SK-N-SH treated with all-trans-retinoic acid at 6 μM for 48 hours (cell line): ENCODE measurements around the gene PROC.
"Not testable (repeated sequence)": the region's sequence is repeated elsewhere in the genome, so short reads cannot be mapped to it uniquely, and the experiment has no call there.

ENCODE experiments used
- ATAC-seq: fragments of 200-7000 bp; cut with Tn5 transposase; 3 replicates; pipeline ENCODE4 v1.9.1; 2020; ENCODE audit warnings: mild to moderate bottlenecking, moderate library complexity
- ARNTL ChIP-seq: fragments of 450-650 bp; formaldehyde crosslinking; IDR thresholded peaks from 2 replicates; pipeline ENCODE4 v1.5.0; 2020; ENCODE audit warnings: low read depth, mild to moderate bottlenecking, moderate library complexity, borderline replicate concordance
- BACH2 ChIP-seq: fragments of 250-450 bp; sonication (Bioruptor Pico); IDR thresholded peaks from 2 replicates; pipeline ENCODE4 v1.9.0; 2021; ENCODE audit warnings: mild to moderate bottlenecking, borderline replicate concordance
- CREB5 ChIP-seq: fragments of 250-450 bp; sonication (Bioruptor Pico); IDR thresholded peaks from 2 replicates; pipeline ENCODE4 v1.5.1; 2020; ENCODE audit warnings: low read depth, mild to moderate bottlenecking, moderate library complexity
- CSRNP3 ChIP-seq: fragments of 250-450 bp; sonication (Bioruptor Pico); IDR thresholded peaks from 2 replicates; pipeline ENCODE4 v1.5.1; 2021; ENCODE audit warnings: mild to moderate bottlenecking, moderate library complexity
- ESRRG ChIP-seq: fragments of 250-450 bp; sonication (Bioruptor Pico); IDR thresholded peaks from 2 replicates; pipeline ENCODE4 v1.6.1; 2021; ENCODE audit warnings: mild to moderate bottlenecking
- PATZ1 ChIP-seq: fragments of 250-450 bp; sonication (Bioruptor Pico); IDR thresholded peaks from 2 replicates; pipeline ENCODE4 v1.8.0; 2020; ENCODE audit warnings: mild to moderate bottlenecking, moderate library complexity, borderline replicate concordance
- POU6F1 ChIP-seq: fragments of 250-450 bp; sonication (Bioruptor Pico); IDR thresholded peaks from 2 replicates; pipeline ENCODE4 v1.8.0; 2021; ENCODE audit warnings: low read depth, mild to moderate bottlenecking, moderate library complexity, borderline replicate concordance
- PPARA ChIP-seq: fragments of 250-450 bp; sonication (Bioruptor Pico); IDR thresholded peaks from 2 replicates; pipeline ENCODE4 v1.5.0; 2020; ENCODE audit warnings: mild to moderate bottlenecking, borderline replicate concordance
- TOX ChIP-seq: fragments of 250-450 bp; sonication (Bioruptor Pico); IDR thresholded peaks from 2 replicates; pipeline ENCODE4 v1.8.0; 2021; ENCODE audit warnings: mild to moderate bottlenecking, moderate library complexity, borderline replicate concordance
- TSHZ2 ChIP-seq: fragments of 250-450 bp; sonication (Bioruptor Pico); IDR thresholded peaks from 2 replicates; pipeline ENCODE4 v1.5.0; 2020; ENCODE audit warnings: mild to moderate bottlenecking, moderate library complexity
- ZC3H10 ChIP-seq: fragments of 250-450 bp; sonication (Bioruptor Pico); IDR thresholded peaks from 2 replicates; pipeline ENCODE4 v1.5.1; 2021; ENCODE audit warnings: mild to moderate bottlenecking, moderate library complexity
- ZFP3 ChIP-seq: fragments of 250-450 bp; sonication (Bioruptor Pico); IDR thresholded peaks from 2 replicates; pipeline ENCODE4 v1.5.0; 2020; ENCODE audit warnings: mild to moderate bottlenecking, moderate library complexity
- ZFP30 ChIP-seq: fragments of 450-650 bp; formaldehyde crosslinking; IDR thresholded peaks from 2 replicates; pipeline ENCODE4 v1.5.0; 2022; ENCODE audit warnings: mild to moderate bottlenecking, moderate library complexity
- ZNF565 ChIP-seq: fragments of 450-650 bp; formaldehyde crosslinking; conservative IDR thresholded peaks from 2 replicates; pipeline ENCODE4 v1.5.0; 2020; ENCODE audit warnings: low read depth, mild to moderate bottlenecking, moderate library complexity
- ZNF70 ChIP-seq: fragments of 450-650 bp; formaldehyde crosslinking; IDR thresholded peaks from 2 replicates; pipeline ENCODE4 v1.5.0; 2020; ENCODE audit warnings: mild to moderate bottlenecking, moderate library complexity
- ZNF8 ChIP-seq: fragments of 450-650 bp; formaldehyde crosslinking; IDR thresholded peaks from 2 replicates; pipeline ENCODE4 v1.5.0; 2020; ENCODE audit warnings: mild to moderate bottlenecking, moderate library complexity

The PROC gene

GRCh38 chr2:127451981-127452380, 33.8 kb downstream of the PROC start:
- TF ChIP-seq ARNTL (CRISPR knock-in tag) (no peak), ZFP30 (no peak), TOX (CRISPR knock-in tag) (no peak), ZC3H10 (CRISPR knock-in tag) (no peak), ZNF8 (CRISPR knock-in tag) (no peak)
- ATAC-seq, result no peak

GRCh38 chr2:127452423-127452822, 34.2 kb downstream of the PROC start:
- not testable (repeated sequence) for ATAC-seq

- TF ChIP-seq ZFP30 (no peak), ZNF8 (CRISPR knock-in tag) (no peak), ZC3H10 (CRISPR knock-in tag) (no peak), ZNF565 (CRISPR knock-in tag) (no peak), BACH2 (CRISPR knock-in tag) (no peak), CREB5 (no peak)
- ATAC-seq, result no peak
These were observed 34.8 kb downstream of the PROC start for GRCh38 chr2:127453013-127453391.

- TF ChIP-seq PPARA (CRISPR knock-in tag) (no peak), POU6F1 (no peak)
These were observed 35.4 kb downstream of the PROC start for GRCh38 chr2:127453392-127454171.

GRCh38 chr2:127454595-127455565, 36.7 kb downstream of the PROC start:
- TF ChIP-seq POU6F1 (no peak), CREB5 (no peak), ZFP3 (CRISPR knock-in tag) (no peak), ESRRG (CRISPR knock-in tag) (no peak), ZNF8 (CRISPR knock-in tag) (no peak), CSRNP3 (CRISPR knock-in tag) (no peak), PATZ1 (CRISPR knock-in tag) (no peak), BACH2 (CRISPR knock-in tag) (no peak), ZNF565 (CRISPR knock-in tag) (no peak), TSHZ2 (CRISPR knock-in tag) (no peak), ZNF70 (CRISPR knock-in tag) (no peak), ZC3H10 (CRISPR knock-in tag) (no peak), PPARA (CRISPR knock-in tag) (no peak)
- TF ChIP-seq, all 23 proteins: peak for 0
- peak; percentile 62; the same call in 2 of the 3 replicates for ATAC-seq

More at GRCh38 chr2:127453392-127454171, 35.4 kb downstream of the PROC start:
- ATAC-seq, result peak; percentile 65
